Type B pancreatic cell (in vitro differentiated cells): ENCODE data around the gene OR10J5. TPM values are rescaled to one million over a fixed set of nuclear protein-coding genes. Genes with fewer than 3 reads are reported as not detected.
"Not testable (repeated sequence)": the region's sequence is repeated elsewhere in the genome, so short reads cannot be mapped to it uniquely, and the experiment has no call there.

Experiments
- DNase-seq: peaks from one replicate; pipeline ENCODE4 v3.0.0; 2021; ENCODE audit warnings: mixed read lengths; ENCODE audit not compliant: unreplicated experiment; ENCODE audit errors: extremely low spot score
- H3K27ac Mint-ChIP-seq: 2 replicates; pipeline ENCODE4 v1.8.0; 2021; ENCODE audit warnings: mild to moderate bottlenecking, mixed read lengths
- H3K27me3 Mint-ChIP-seq: 2 replicates; pipeline ENCODE4 v1.8.0; 2021; ENCODE audit warnings: mixed read lengths
- H3K36me3 Mint-ChIP-seq: 2 replicates; pipeline ENCODE4 v1.8.0; 2021; ENCODE audit warnings: mixed read lengths
- H3K4me1 Mint-ChIP-seq: one replicate; pipeline ENCODE4 v1.8.0; 2021; ENCODE audit warnings: mixed read lengths; ENCODE audit not compliant: unreplicated experiment
- H3K4me3 Mint-ChIP-seq: 2 replicates; pipeline ENCODE4 v1.8.0; 2021; ENCODE audit warnings: mild to moderate bottlenecking, mixed read lengths
- H3K9me3 Mint-ChIP-seq: 2 replicates; pipeline ENCODE4 v1.8.0; 2021; ENCODE audit warnings: mixed read lengths
- total RNA-seq: library from RNA; stranded (reverse); gene quantifications from 2 replicates; pipeline ENCODE4 v1.2.1, GENCODE V29; 2021; ENCODE audit warnings: low replicate concordance
- TF ChIP-seq, protein P1 (sequence below): fragments of 200-600 bp; sonication (generic); conservative IDR thresholded peaks from 2 replicates; pipeline ENCODE4 v1.5.0; 2021; ENCODE audit warnings: antibody characterized with exemption, mild to moderate bottlenecking

The OR10J5 gene
- total RNA-seq, 1 donor from 2014 or later: not detected

GRCh38 chr1:159532922-159533321, 2.9 kb downstream of the OR10J5 start:
- no peak overlapping the region for H3K27ac Mint-ChIP-seq
- TF ChIP-seq, protein P1, sequence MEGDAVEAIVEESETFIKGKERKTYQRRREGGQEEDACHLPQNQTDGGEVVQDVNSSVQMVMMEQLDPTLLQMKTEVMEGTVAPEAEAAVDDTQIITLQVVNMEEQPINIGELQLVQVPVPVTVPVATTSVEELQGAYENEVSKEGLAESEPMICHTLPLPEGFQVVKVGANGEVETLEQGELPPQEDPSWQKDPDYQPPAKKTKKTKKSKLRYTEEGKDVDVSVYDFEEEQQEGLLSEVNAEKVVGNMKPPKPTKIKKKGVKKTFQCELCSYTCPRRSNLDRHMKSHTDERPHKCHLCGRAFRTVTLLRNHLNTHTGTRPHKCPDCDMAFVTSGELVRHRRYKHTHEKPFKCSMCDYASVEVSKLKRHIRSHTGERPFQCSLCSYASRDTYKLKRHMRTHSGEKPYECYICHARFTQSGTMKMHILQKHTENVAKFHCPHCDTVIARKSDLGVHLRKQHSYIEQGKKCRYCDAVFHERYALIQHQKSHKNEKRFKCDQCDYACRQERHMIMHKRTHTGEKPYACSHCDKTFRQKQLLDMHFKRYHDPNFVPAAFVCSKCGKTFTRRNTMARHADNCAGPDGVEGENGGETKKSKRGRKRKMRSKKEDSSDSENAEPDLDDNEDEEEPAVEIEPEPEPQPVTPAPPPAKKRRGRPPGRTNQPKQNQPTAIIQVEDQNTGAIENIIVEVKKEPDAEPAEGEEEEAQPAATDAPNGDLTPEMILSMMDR: no peak
- peaks cover 6% of the 10 kb centered on the region for H3K9me3 Mint-ChIP-seq

GRCh38 chr1:159524792-159525191, 11.0 kb downstream of the OR10J5 start:
- H3K9me3 Mint-ChIP-seq: not testable (repeated sequence)

More at GRCh38 chr1:159532922-159533321, 2.9 kb downstream of the OR10J5 start:
- H3K4me1 Mint-ChIP-seq: no peaks in the 10 kb centered on the region
- H3K27me3 Mint-ChIP-seq: no peaks in the 10 kb centered on the region
- DNase-seq: no peak
- H3K4me3 Mint-ChIP-seq: no peak overlapping the region
- no peaks in the 10 kb centered on the region for H3K36me3 Mint-ChIP-seq

DNA sequence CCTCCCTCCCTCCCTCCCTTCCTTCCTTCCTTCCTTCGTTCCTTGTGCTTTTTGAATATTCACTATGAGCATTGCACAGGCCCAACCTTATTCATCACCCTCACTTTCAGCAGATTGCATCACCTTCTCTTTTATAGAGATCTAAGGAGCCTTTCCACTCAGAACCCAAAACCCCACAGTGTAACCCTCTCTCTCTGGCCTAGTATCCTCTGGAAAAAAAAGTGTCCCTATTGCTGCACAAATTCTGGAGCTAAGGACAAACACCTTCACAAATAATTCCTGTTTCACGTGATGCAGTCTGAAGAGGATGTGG, 25.6 kb downstream of the OR10J5 start:
- TF ChIP-seq, protein P1: no peak
- no peak overlapping the region for H3K4me3 Mint-ChIP-seq
- H3K27ac Mint-ChIP-seq: no peak overlapping the region
- H3K9me3 Mint-ChIP-seq: no peaks in the 10 kb centered on the region
- H3K27me3 Mint-ChIP-seq: no peaks in the 10 kb centered on the region
- no peaks in the 10 kb centered on the region for H3K4me1 Mint-ChIP-seq
- no peak for DNase-seq
- no peaks in the 10 kb centered on the region for H3K36me3 Mint-ChIP-seq

More at GRCh38 chr1:159524792-159525191, 11.0 kb downstream of the OR10J5 start:
- H3K27me3 Mint-ChIP-seq, DNase-seq, H3K4me3 Mint-ChIP-seq, H3K4me1 Mint-ChIP-seq, H3K27ac Mint-ChIP-seq, H3K36me3 Mint-ChIP-seq: not testable (repeated sequence)

DNA sequence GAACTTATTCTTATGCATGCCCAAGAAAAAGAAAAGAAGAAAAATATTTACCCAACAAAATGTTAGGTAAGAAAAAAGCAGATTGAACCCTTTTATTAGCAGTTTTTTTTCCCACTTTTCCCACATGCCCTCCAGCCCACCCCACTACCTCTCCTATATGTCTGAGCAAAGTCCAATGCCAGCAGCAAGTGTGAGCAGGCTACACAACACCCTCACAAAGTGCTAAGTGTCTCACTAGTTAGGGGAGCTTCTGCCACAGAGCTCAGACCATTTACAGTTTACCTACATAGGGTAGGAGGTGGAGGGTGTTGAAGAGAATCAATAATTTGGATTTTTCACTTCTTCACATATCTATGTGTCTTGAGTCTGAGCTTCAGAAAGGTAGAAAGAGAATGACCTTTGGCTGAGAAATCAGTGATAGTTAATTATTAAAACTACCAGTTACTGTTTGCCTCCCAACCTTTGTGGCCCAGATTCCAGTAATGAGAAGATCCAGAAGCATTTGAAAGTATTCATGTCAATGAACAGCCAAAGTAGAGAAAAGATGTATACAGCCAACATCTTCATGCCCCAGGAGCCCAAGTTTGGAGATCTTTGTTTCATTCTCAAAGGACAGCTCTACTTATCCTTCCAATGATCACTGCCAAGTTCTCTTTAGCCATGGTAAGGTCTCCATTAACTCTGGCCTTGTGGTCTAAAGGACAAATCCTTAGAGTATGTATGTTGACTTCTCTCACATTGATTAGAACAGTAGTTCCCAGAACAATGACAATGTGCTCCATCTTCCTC, 26.2 kb downstream of the OR10J5 start:
- TF ChIP-seq, protein P1: no peak
- H3K27me3 Mint-ChIP-seq: no peaks in the 10 kb centered on the region
- no peaks in the 10 kb centered on the region for H3K4me1 Mint-ChIP-seq
- no peaks in the 10 kb centered on the region for H3K36me3 Mint-ChIP-seq
- no peak overlapping the region for H3K4me3 Mint-ChIP-seq
- no peaks in the 10 kb centered on the region for H3K9me3 Mint-ChIP-seq
- DNase-seq: no peak
- H3K27ac Mint-ChIP-seq: no peak overlapping the region

DNA sequence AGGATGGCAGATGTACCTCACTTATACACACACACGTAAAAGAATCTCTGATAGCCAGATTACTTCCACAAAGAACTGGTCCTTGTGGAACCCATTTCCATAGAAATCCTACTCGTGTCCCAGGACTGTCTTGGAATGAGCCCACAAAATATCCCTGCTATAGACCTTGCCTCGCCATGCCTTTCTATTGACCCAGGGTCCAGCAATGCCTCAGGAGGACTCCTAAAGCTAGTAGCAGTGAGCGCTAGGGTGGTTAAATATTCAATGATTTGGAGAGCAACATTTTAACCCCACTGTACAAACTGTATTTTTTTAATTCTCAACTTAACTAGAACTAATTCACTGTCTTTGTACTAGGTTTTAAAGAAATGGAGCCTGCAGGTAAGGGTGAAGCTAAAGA, 26.9 kb downstream of the OR10J5 start:
- no peak overlapping the region for H3K27ac Mint-ChIP-seq
- TF ChIP-seq, protein P1: no peak
- H3K4me3 Mint-ChIP-seq: no peak overlapping the region
- H3K36me3 Mint-ChIP-seq: no peaks in the 10 kb centered on the region
- no peaks in the 10 kb centered on the region for H3K27me3 Mint-ChIP-seq
- no peaks in the 10 kb centered on the region for H3K4me1 Mint-ChIP-seq
- DNase-seq: no peak
- no peaks in the 10 kb centered on the region for H3K9me3 Mint-ChIP-seq

GRCh38 chr1:159505676-159506075, 30.1 kb downstream of the OR10J5 start:
- Mint-ChIP-seq H3K9me3 (no peaks in the 10 kb centered on the region), H3K4me1 (no peaks in the 10 kb centered on the region), H3K36me3 (no peaks in the 10 kb centered on the region), H3K27ac (no peak overlapping the region), H3K4me3 (no peak overlapping the region), H3K27me3 (no peaks in the 10 kb centered on the region)
- DNase-seq: no peak
- TF ChIP-seq, protein P1: no peak
